Panc1 (cell line): ENCODE data around the gene RASGEF1B. TPM values are rescaled to one million over a fixed set of nuclear protein-coding genes. Genes with fewer than 3 reads are reported as not detected.

Experiments
- ATAC-seq: fragments of 200-7000 bp; cut with Tn5 transposase; 2 replicates; pipeline ENCODE4 v1.9.1; 2020; ENCODE audit warnings: mild to moderate bottlenecking, moderate library complexity
- BruUV-seq: library from RNA; stranded (reverse); fragments of 400-500 nt; replicated peaks from 2 replicates; lab custom pipeline; 2021; lab: Mats Ljungman, UMichigan
- CTCF ChIA-PET: fragments of 300-600 bp; sonication (Branson Sonifier 250); formaldehyde crosslinking; loops from one replicate; lab custom pipeline; 2022; ENCODE audit warnings: antibody characterized with exemption; lab: Charles Lee
- POLR2A ChIA-PET: fragments of 300-600 bp; sonication (Branson Sonifier 250); formaldehyde crosslinking; loops from one replicate; lab custom pipeline; 2022; ENCODE audit warnings: antibody characterized with exemption; lab: Charles Lee
- DNase-seq: peaks from one replicate; pipeline ENCODE4 v3.0.0-alpha.2; 2010; ENCODE audit warnings: low read depth, low spot score
- H3K27ac ChIP-seq: 2 replicates; pipeline ENCODE4 v1.5.1; 2011; ENCODE audit warnings: mild to moderate bottlenecking, low read length, inconsistent platforms
- H3K27me3 ChIP-seq: fragments of 200-500 bp; sonication (Bioruptor generic); 2 replicates; pipeline ENCODE4 v1.6.0; 2014; ENCODE audit warnings: low read length, inconsistent platforms; ENCODE audit not compliant: control insufficient read depth, insufficient read depth
- H3K36me3 ChIP-seq: fragments of 200-500 bp; sonication (Bioruptor generic); 2 replicates; pipeline ENCODE4 v1.5.1; 2014; ENCODE audit warnings: inconsistent platforms, mild to moderate bottlenecking, low read length, moderate library complexity; ENCODE audit not compliant: control insufficient read depth, insufficient read depth
- H3K4me1 ChIP-seq: 2 replicates; pipeline ENCODE4 v1.5.1; 2011; ENCODE audit warnings: inconsistent platforms, mild to moderate bottlenecking, low read length, moderate library complexity; ENCODE audit not compliant: control insufficient read depth, insufficient read depth
- H3K4me3 ChIP-seq, 2 experiments: 2 replicates each; pipeline ENCODE4 v1.5.1; 2011 to 2012; ENCODE audit warnings: low read depth in 2 of 2, low read length in 2 of 2, mild to moderate bottlenecking in 2 of 2, inconsistent platforms in 1 of 2, moderate library complexity in 1 of 2
- H3K9me3 ChIP-seq: fragments of 200-500 bp; sonication (Bioruptor generic); 2 replicates; pipeline ENCODE4 v1.5.1; 2014; ENCODE audit warnings: low read depth, mild to moderate bottlenecking, inconsistent platforms, low read length, moderate library complexity; ENCODE audit not compliant: control insufficient read depth, insufficient read depth
- POLR2AphosphoS5 ChIP-seq: IDR thresholded peaks from 2 replicates; pipeline ENCODE4 v1.6.1; 2012; ENCODE audit warnings: mild to moderate bottlenecking, low read depth, low read length, moderate library complexity
- SIN3A ChIP-seq: IDR thresholded peaks from 2 replicates; pipeline ENCODE4 v1.6.1; 2012; ENCODE audit warnings: low read depth, mild to moderate bottlenecking, low read length, moderate library complexity, borderline replicate concordance; ENCODE audit not compliant: insufficient read depth
- TCF7L2 ChIP-seq: IDR thresholded peaks from 2 replicates; pipeline ENCODE4 v1.6.1; 2011; ENCODE audit warnings: mild to moderate bottlenecking, low read depth, low read length, inconsistent platforms
- in situ Hi-C: cut with HindIII; loops from 2 replicates; pipeline ENCODE4 v1.10.0; 2016; ENCODE audit warnings: low sequenced_read_pairs, low pct_unique_long_range_greater_than_20kb
- intact Hi-C: fragments of 100-400 bp; cut with micrococcal nuclease; formaldehyde crosslinking; loops from one replicate; pipeline ENCODE4 v1.10.0; 2022; ENCODE audit not compliant: unreplicated experiment
- total RNA-seq: library from RNA; stranded (reverse); gene quantifications from one replicate; pipeline ENCODE4 v1.2.1, GENCODE V29; 2021; ENCODE audit not compliant: unreplicated experiment
- TF ChIP-seq, protein P1 (sequence below): fragments of 450-650 bp; IDR thresholded peaks from 2 replicates; pipeline ENCODE4 v1.5.1; 2017; ENCODE audit warnings: mild to moderate bottlenecking
- TF ChIP-seq, protein P2 (sequence below), 2 experiments: IDR thresholded peaks; 2 replicates each; pipeline ENCODE4 v1.6.1; 2011 to 2012; ENCODE audit warnings: low read depth in 2 of 2, control low read depth in 1 of 2, low read length in 1 of 2, mild to moderate bottlenecking in 1 of 2, moderate library complexity in 1 of 2; ENCODE audit not compliant: insufficient read depth in 1 of 2

Gene RASGEF1B
- total RNA-seq, 1 experiment from 2014 or later, result not detected

DNA sequence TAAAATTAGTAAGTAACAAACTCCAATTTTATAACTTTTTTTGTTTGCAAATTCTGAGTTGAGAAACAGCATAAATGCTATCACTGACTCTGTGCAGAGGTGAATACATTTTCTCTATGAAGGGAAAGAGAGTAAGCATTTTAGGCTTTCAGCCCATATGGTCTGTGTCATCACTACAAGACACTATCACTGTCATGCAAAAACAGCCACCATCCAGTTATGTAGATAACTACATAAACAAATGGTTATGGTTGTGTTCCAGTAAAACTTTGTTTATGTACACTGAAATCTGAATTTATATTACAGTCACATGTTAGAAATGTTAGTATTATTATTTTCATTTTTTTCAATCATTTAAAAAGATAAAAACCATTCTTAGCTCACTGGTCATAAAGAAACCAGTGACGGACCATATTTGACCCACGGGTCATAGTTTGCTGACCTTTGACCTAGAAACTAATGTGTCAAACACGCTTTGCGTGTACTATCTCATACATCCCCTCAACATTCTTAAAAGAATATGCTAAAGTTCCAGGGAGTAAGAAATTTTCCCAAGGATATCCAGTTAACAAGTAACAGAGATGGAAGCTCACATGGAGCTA is 29.1 kb downstream of the RASGEF1B start:
- TF ChIP-seq SIN3A, result no peak
- no peak for TF ChIP-seq TCF7L2
- TF ChIP-seq, protein P1, sequence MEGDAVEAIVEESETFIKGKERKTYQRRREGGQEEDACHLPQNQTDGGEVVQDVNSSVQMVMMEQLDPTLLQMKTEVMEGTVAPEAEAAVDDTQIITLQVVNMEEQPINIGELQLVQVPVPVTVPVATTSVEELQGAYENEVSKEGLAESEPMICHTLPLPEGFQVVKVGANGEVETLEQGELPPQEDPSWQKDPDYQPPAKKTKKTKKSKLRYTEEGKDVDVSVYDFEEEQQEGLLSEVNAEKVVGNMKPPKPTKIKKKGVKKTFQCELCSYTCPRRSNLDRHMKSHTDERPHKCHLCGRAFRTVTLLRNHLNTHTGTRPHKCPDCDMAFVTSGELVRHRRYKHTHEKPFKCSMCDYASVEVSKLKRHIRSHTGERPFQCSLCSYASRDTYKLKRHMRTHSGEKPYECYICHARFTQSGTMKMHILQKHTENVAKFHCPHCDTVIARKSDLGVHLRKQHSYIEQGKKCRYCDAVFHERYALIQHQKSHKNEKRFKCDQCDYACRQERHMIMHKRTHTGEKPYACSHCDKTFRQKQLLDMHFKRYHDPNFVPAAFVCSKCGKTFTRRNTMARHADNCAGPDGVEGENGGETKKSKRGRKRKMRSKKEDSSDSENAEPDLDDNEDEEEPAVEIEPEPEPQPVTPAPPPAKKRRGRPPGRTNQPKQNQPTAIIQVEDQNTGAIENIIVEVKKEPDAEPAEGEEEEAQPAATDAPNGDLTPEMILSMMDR, result no peak
- TF ChIP-seq, protein P2, sequence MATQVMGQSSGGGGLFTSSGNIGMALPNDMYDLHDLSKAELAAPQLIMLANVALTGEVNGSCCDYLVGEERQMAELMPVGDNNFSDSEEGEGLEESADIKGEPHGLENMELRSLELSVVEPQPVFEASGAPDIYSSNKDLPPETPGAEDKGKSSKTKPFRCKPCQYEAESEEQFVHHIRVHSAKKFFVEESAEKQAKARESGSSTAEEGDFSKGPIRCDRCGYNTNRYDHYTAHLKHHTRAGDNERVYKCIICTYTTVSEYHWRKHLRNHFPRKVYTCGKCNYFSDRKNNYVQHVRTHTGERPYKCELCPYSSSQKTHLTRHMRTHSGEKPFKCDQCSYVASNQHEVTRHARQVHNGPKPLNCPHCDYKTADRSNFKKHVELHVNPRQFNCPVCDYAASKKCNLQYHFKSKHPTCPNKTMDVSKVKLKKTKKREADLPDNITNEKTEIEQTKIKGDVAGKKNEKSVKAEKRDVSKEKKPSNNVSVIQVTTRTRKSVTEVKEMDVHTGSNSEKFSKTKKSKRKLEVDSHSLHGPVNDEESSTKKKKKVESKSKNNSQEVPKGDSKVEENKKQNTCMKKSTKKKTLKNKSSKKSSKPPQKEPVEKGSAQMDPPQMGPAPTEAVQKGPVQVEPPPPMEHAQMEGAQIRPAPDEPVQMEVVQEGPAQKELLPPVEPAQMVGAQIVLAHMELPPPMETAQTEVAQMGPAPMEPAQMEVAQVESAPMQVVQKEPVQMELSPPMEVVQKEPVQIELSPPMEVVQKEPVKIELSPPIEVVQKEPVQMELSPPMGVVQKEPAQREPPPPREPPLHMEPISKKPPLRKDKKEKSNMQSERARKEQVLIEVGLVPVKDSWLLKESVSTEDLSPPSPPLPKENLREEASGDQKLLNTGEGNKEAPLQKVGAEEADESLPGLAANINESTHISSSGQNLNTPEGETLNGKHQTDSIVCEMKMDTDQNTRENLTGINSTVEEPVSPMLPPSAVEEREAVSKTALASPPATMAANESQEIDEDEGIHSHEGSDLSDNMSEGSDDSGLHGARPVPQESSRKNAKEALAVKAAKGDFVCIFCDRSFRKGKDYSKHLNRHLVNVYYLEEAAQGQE (IDR thresholded peaks at IDR 0.05; ENCODE audit: insufficient read depth in 1 of 2, low read depth in 2 of 2, low read length in 1 of 2), result no peak
- H3K27ac ChIP-seq, result no peak overlapping the region
- ATAC-seq (no peak), DNase-seq (no peak)
- BruUV-seq, result no TSS peak
- H3K27me3 ChIP-seq, result no peaks in the 10 kb centered on the region
- intact Hi-C loops (no loop called here), in situ Hi-C loops (no loop called here)
- no peaks in the 10 kb centered on the region for H3K9me3 ChIP-seq
- H3K4me3 ChIP-seq, result no peak overlapping the region
- POLR2A ChIA-PET, result no interaction called here
- no peaks in the 10 kb centered on the region for H3K4me1 ChIP-seq
- no peaks in the 10 kb centered on the region for H3K36me3 ChIP-seq
- CTCF ChIA-PET, result no interaction called here

DNA sequence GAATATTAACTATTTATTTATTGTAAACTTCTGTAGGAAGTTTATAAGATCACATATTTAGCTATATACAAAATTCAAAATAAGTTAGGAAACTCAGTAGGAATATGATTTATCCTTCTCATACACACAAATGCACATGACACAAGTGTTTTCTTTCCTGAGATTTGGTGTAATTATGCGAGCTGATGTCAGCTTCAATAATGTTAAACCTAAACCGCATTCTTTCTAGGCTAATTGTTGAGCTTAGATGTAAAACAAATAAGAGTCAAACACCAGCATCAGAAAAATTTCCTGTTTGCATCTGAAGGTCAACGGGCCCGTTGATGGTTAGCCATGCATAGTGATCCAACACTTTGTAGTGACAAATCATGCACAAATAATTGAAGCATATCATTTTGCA is 30.8 kb downstream of the RASGEF1B start:
- ATAC-seq (no peak), DNase-seq (no peak)
- CTCF ChIA-PET, result no interaction called here
- TF ChIP-seq, protein P1, result no peak
- TF ChIP-seq SIN3A (no peak), POLR2AphosphoS5 (no peak), TCF7L2 (no peak)
- TF ChIP-seq, protein P2 (IDR thresholded peaks at IDR 0.05; ENCODE audit: insufficient read depth in 1 of 2, low read depth in 2 of 2, low read length in 1 of 2), result no peak
- Histone ChIP-seq H3K27ac (no peak overlapping the region), H3K27me3 (no peaks in the 10 kb centered on the region), H3K4me3 (no peak overlapping the region), H3K9me3 (no peaks in the 10 kb centered on the region), H3K36me3 (no peaks in the 10 kb centered on the region), H3K4me1 (no peaks in the 10 kb centered on the region)
- intact Hi-C loops, result no loop called here
- POLR2A ChIA-PET, result interaction anchor here (0.6 kb wide), 1 partner anchor 1298 kb away, joined by 4 read pairs; no protein-coding TSS in a partner anchor
- BruUV-seq, result no TSS peak
- in situ Hi-C loops, result no loop called here
